ENCODE data around the gene THSD4.

THSD4 gene

GRCh38 chr15:71739355-71739754, 624.1 kb downstream of the THSD4 start:
- Histone ChIP-seq H3K4me1 (ENCODE audit: low read length) (no peaks in the 10 kb centered on the region), H2AFZ (ENCODE audit: low read depth, low read length) (no peak overlapping the region), H3K79me2 (ENCODE audit: low read length) (no peaks in the 10 kb centered on the region), H3K36me3 (replicated peaks; ENCODE audit: low read depth, low read length) (no peaks in the 10 kb centered on the region), H4K20me1 (ENCODE audit: insufficient read depth, low read length) (no peaks in the 10 kb centered on the region), H3K9me3 (ENCODE audit: insufficient read depth, low read length) (no peaks in the 10 kb centered on the region), H3K4me3 (ENCODE audit: low read length) (no peak overlapping the region), H3K27ac (ENCODE audit: low read length) (no peak overlapping the region), H3K9ac (ENCODE audit: low read length) (no peak overlapping the region), H3K4me2 (ENCODE audit: low read length) (no peak overlapping the region), H3K27me3 (ENCODE audit: low read depth, low read length) (peaks cover 58% of the 10 kb centered on the region)
- TF ChIP-seq CTCF (IDR thresholded peaks at IDR 0.05; ENCODE audit: low read depth, low read length), result no peak
- no peak for TF ChIP-seq EZH2phosphoT487 (IDR thresholded peaks at IDR 0.05; ENCODE audit: low read depth)

GRCh38 chr15:71742964-71743363, 627.7 kb downstream of the THSD4 start:
- Histone ChIP-seq H3K9me3 (ENCODE audit: insufficient read depth, low read length) (no peaks in the 10 kb centered on the region), H3K36me3 (replicated peaks; ENCODE audit: low read depth, low read length) (no peaks in the 10 kb centered on the region), H3K27ac (ENCODE audit: low read length) (no peak overlapping the region), H3K4me1 (ENCODE audit: low read length) (no peaks in the 10 kb centered on the region), H3K4me2 (ENCODE audit: low read length) (no peak overlapping the region), H3K4me3 (ENCODE audit: low read length) (no peak overlapping the region), H2AFZ (ENCODE audit: low read depth, low read length) (no peak overlapping the region), H3K9ac (ENCODE audit: low read length) (no peak overlapping the region), H3K79me2 (ENCODE audit: low read length) (no peaks in the 10 kb centered on the region), H3K27me3 (ENCODE audit: low read depth, low read length) (peaks cover 43% of the 10 kb centered on the region), H4K20me1 (ENCODE audit: insufficient read depth, low read length) (no peaks in the 10 kb centered on the region)
- TF ChIP-seq CTCF (IDR thresholded peaks at IDR 0.05; ENCODE audit: low read depth, low read length), result no peak
- TF ChIP-seq EZH2phosphoT487 (IDR thresholded peaks at IDR 0.05; ENCODE audit: low read depth), result no peak

GRCh38 chr15:71743861-71744382, 628.7 kb downstream of the THSD4 start:
- Histone ChIP-seq H4K20me1 (ENCODE audit: insufficient read depth, low read length) (no peaks in the 10 kb centered on the region), H2AFZ (ENCODE audit: low read depth, low read length) (0 out of 2 replicates have a peak overlapping the region, but pooled peaks have one; percentile 37), H3K9ac (ENCODE audit: low read length) (no peak overlapping the region), H3K4me2 (ENCODE audit: low read length) (peak overlapping the region; percentile 31), H3K4me3 (ENCODE audit: low read length) (no peak overlapping the region), H3K79me2 (ENCODE audit: low read length) (no peaks in the 10 kb centered on the region), H3K27ac (ENCODE audit: low read length) (no peak overlapping the region), H3K4me1 (ENCODE audit: low read length) (no peaks in the 10 kb centered on the region), H3K36me3 (replicated peaks; ENCODE audit: low read depth, low read length) (no peaks in the 10 kb centered on the region), H3K9me3 (ENCODE audit: insufficient read depth, low read length) (no peaks in the 10 kb centered on the region), H3K27me3 (ENCODE audit: low read depth, low read length) (peaks cover 45% of the 10 kb centered on the region)
- TF ChIP-seq EZH2phosphoT487 (IDR thresholded peaks at IDR 0.05; ENCODE audit: low read depth) (no peak), CTCF (IDR thresholded peaks at IDR 0.05; ENCODE audit: low read depth, low read length) (peak; percentile 79)

- Histone ChIP-seq H3K4me3 (ENCODE audit: low read length) (no peak overlapping the region), H2AFZ (ENCODE audit: low read depth, low read length) (no peak overlapping the region), H3K27ac (ENCODE audit: low read length) (no peak overlapping the region), H3K4me1 (ENCODE audit: low read length) (no peaks in the 10 kb centered on the region), H3K27me3 (ENCODE audit: low read depth, low read length) (peaks cover 38% of the 10 kb centered on the region), H3K9me3 (ENCODE audit: insufficient read depth, low read length) (no peaks in the 10 kb centered on the region), H4K20me1 (ENCODE audit: insufficient read depth, low read length) (no peaks in the 10 kb centered on the region), H3K79me2 (ENCODE audit: low read length) (no peaks in the 10 kb centered on the region), H3K9ac (ENCODE audit: low read length) (no peak overlapping the region), H3K4me2 (ENCODE audit: low read length) (no peak overlapping the region), H3K36me3 (replicated peaks; ENCODE audit: low read depth, low read length) (no peaks in the 10 kb centered on the region)
- TF ChIP-seq CTCF (IDR thresholded peaks at IDR 0.05; ENCODE audit: low read depth, low read length) (no peak), EZH2phosphoT487 (IDR thresholded peaks at IDR 0.05; ENCODE audit: low read depth) (no peak)
Measured at GRCh38 chr15:71746719-71747118, 631.4 kb downstream of the THSD4 start.

All from OCI-LY3 (cell line).